ENCODE data around the gene ADM2.

- TF ChIP-seq, protein P1, sequence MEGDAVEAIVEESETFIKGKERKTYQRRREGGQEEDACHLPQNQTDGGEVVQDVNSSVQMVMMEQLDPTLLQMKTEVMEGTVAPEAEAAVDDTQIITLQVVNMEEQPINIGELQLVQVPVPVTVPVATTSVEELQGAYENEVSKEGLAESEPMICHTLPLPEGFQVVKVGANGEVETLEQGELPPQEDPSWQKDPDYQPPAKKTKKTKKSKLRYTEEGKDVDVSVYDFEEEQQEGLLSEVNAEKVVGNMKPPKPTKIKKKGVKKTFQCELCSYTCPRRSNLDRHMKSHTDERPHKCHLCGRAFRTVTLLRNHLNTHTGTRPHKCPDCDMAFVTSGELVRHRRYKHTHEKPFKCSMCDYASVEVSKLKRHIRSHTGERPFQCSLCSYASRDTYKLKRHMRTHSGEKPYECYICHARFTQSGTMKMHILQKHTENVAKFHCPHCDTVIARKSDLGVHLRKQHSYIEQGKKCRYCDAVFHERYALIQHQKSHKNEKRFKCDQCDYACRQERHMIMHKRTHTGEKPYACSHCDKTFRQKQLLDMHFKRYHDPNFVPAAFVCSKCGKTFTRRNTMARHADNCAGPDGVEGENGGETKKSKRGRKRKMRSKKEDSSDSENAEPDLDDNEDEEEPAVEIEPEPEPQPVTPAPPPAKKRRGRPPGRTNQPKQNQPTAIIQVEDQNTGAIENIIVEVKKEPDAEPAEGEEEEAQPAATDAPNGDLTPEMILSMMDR (IDR thresholded peaks at IDR 0.05), result no peak
- TF ChIP-seq POLR2A (IDR thresholded peaks at IDR 0.05), result no peak
Measured at GRCh38 chr22:50528682-50529415, 47.5 kb downstream of the ADM2 start.

Data from right lobe of liver (tissue), 4 donors.